HG03039 (cell line): ENCODE data around the gene ABAT.
"Not testable (repeated sequence)": the region's sequence is repeated elsewhere in the genome, so short reads cannot be mapped to it uniquely, and the experiment has no call there.

Experiments used
- ATAC-seq: cut with Tn5 transposase; IDR thresholded peaks from one replicate; pipeline ENCODE4 v1.9.1; 2021; ENCODE audit warnings: mild to moderate bottlenecking, moderate library complexity; ENCODE audit not compliant: unreplicated experiment

The ABAT gene

GRCh38 chr16:8774208-8774607 is 99.8 kb downstream of the ABAT start:
- ATAC-seq: no peak

GRCh38 chr16:8775359-8775758 is 100.9 kb downstream of the ABAT start:
- ATAC-seq: no peak

- ATAC-seq: no peak
These were observed 101.7 kb downstream of the ABAT start for GRCh38 chr16:8776129-8776584.

GRCh38 chr16:8777217-8777616 is 102.8 kb downstream of the ABAT start:
- no peak for ATAC-seq

GRCh38 chr16:8781797-8782196 is 107.4 kb downstream of the ABAT start:
- no peak for ATAC-seq

- no peak for ATAC-seq
These were observed 108.3 kb downstream of the ABAT start for GRCh38 chr16:8782673-8783072.

- ATAC-seq: no peak
These were observed 111.0 kb downstream of the ABAT start for GRCh38 chr16:8785408-8785807.

- ATAC-seq: not testable (repeated sequence)
These were observed 111.9 kb downstream of the ABAT start for GRCh38 chr16:8786316-8786715.

- ATAC-seq: no peak
These were observed 114.3 kb downstream of the ABAT start for GRCh38 chr16:8788578-8789172.

GRCh38 chr16:8795091-8795490 is 120.7 kb downstream of the ABAT start:
- no peak for ATAC-seq

GRCh38 chr16:8795818-8796217 is 121.4 kb downstream of the ABAT start:
- no peak for ATAC-seq

- ATAC-seq: no peak
These were observed 122.3 kb downstream of the ABAT start for GRCh38 chr16:8796469-8797363.

- peak; percentile 87 for ATAC-seq
These were observed 123.2 kb downstream of the ABAT start, which contains the start of the genes PMM2 and TMEM186 for GRCh38 chr16:8797364-8798173. Gene PMM2, plus strand, starts transcription at chr16:8797839. Its CDS starts 44 bp downstream, at chr16:8797883. Gene TMEM186, minus strand, starts transcription at chr16:8797639. Its CDS starts 25 bp downstream, at chr16:8797614.

GRCh38 chr16:8798174-8798527 is 123.7 kb downstream of the ABAT start:
- peak; percentile 2 for ATAC-seq

GRCh38 chr16:8798535-8799157 is 124.2 kb downstream of the ABAT start:
- no peak for ATAC-seq

- no peak for ATAC-seq
These were observed 127.3 kb downstream of the ABAT start for GRCh38 chr16:8801701-8802100.

GRCh38 chr16:8803733-8804132 is 129.3 kb downstream of the ABAT start:
- ATAC-seq: not testable (repeated sequence)

- ATAC-seq: no peak
These were observed 129.9 kb downstream of the ABAT start for GRCh38 chr16:8804313-8804712.

GRCh38 chr16:8806272-8806983 is 132.0 kb downstream of the ABAT start:
- ATAC-seq: no peak

- no peak for ATAC-seq
These were observed 132.8 kb downstream of the ABAT start for GRCh38 chr16:8807189-8807588.
